ENCODE results near the gene OXSM. TPM values are rescaled to one million over a fixed set of nuclear protein-coding genes. Genes with fewer than 3 reads are reported as not detected.
A peak's percentile ranks its signal among the peaks of the same experiment; 100 is the strongest.

OXSM gene
- total RNA-seq, result 8.7 and 12.5 TPM in 2 replicates
- long read RNA-seq, transcript OXSM-201 (3 exons, 1,519 nt), result major isoform, 44 of 52 reads
- long read RNA-seq, partial matches to known transcripts, result 4 of 52 reads
- long read RNA-seq, other reads (novel, unspliced or antisense), result 3 of 52 reads

- H3K27ac Mint-ChIP-seq (ENCODE audit: unreplicated experiment), result peak within 1 kb of the TSS; percentile 84
- peak within 1 kb of the TSS; percentile 94 for H3K4me3 Mint-ChIP-seq
- H3K36me3 Mint-ChIP-seq (ENCODE audit: low read depth), result peaks cover 5% of the 10 kb centered on the region
- peaks cover 40% of the 10 kb centered on the region for H3K4me1 Mint-ChIP-seq
- no peaks in the 10 kb centered on the region for H3K27me3 Mint-ChIP-seq (ENCODE audit: low read depth)
- no peak for TF ChIP-seq CTCF (conservative IDR thresholded peaks at IDR 0.05)
- DNase-seq (ENCODE audit: low read depth, low spot score), result peak; percentile 62
- no peaks in the 10 kb centered on the region for H3K9me3 Mint-ChIP-seq
Observed at GRCh38 chr3:25789596-25790556, at the start of gene OXSM. Gene OXSM, plus strand, starts transcription at chr3:25790090. Its CDS starts 931 bp downstream, at chr3:25791021.

GRCh38 chr3:25744470-25744869, 45.4 kb upstream of the OXSM start:
- Mint-ChIP-seq H3K27ac (ENCODE audit: unreplicated experiment) (no peak overlapping the region), H3K27me3 (ENCODE audit: low read depth) (no peaks in the 10 kb centered on the region), H3K36me3 (ENCODE audit: low read depth) (peaks cover 25% of the 10 kb centered on the region), H3K4me3 (no peak overlapping the region), H3K9me3 (no peaks in the 10 kb centered on the region), H3K4me1 (no peaks in the 10 kb centered on the region)
- no peak for DNase-seq (ENCODE audit: low read depth, low spot score)
- TF ChIP-seq CTCF (conservative IDR thresholded peaks at IDR 0.05), result no peak

- peaks cover 34% of the 10 kb centered on the region for H3K36me3 Mint-ChIP-seq (ENCODE audit: low read depth)
- H3K27ac Mint-ChIP-seq (ENCODE audit: unreplicated experiment), result no peak overlapping the region
- no peaks in the 10 kb centered on the region for H3K27me3 Mint-ChIP-seq (ENCODE audit: low read depth)
- no peak overlapping the region for H3K4me3 Mint-ChIP-seq
- peaks cover 7% of the 10 kb centered on the region for H3K4me1 Mint-ChIP-seq
- H3K9me3 Mint-ChIP-seq, result no peaks in the 10 kb centered on the region
- no peak for DNase-seq (ENCODE audit: low read depth, low spot score)
- TF ChIP-seq CTCF (conservative IDR thresholded peaks at IDR 0.05), result no peak
Observed at GRCh38 chr3:25747033-25747432, 42.9 kb upstream of the OXSM start.

GRCh38 chr3:25748189-25748588, 41.7 kb upstream of the OXSM start:
- no peaks in the 10 kb centered on the region for H3K9me3 Mint-ChIP-seq
- no peak overlapping the region for H3K27ac Mint-ChIP-seq (ENCODE audit: unreplicated experiment)
- DNase-seq (ENCODE audit: low read depth, low spot score), result no peak
- no peak for TF ChIP-seq CTCF (conservative IDR thresholded peaks at IDR 0.05)
- H3K27me3 Mint-ChIP-seq (ENCODE audit: low read depth), result no peaks in the 10 kb centered on the region
- peaks cover 7% of the 10 kb centered on the region for H3K4me1 Mint-ChIP-seq
- H3K36me3 Mint-ChIP-seq (ENCODE audit: low read depth), result peaks cover 33% of the 10 kb centered on the region
- H3K4me3 Mint-ChIP-seq, result no peak overlapping the region

GRCh38 chr3:25749031-25749581, 40.8 kb upstream of the OXSM start:
- TF ChIP-seq CTCF (conservative IDR thresholded peaks at IDR 0.05), result no peak
- Mint-ChIP-seq H3K4me1 (peaks cover 7% of the 10 kb centered on the region), H3K36me3 (ENCODE audit: low read depth) (peaks cover 27% of the 10 kb centered on the region), H3K4me3 (no peak overlapping the region), H3K27ac (ENCODE audit: unreplicated experiment) (no peak overlapping the region), H3K27me3 (ENCODE audit: low read depth) (no peaks in the 10 kb centered on the region), H3K9me3 (no peaks in the 10 kb centered on the region)
- no peak for DNase-seq (ENCODE audit: low read depth, low spot score)

All from neural crest cell (in vitro differentiated cells).